PFSK-1 (cell line): ENCODE measurements around the gene EME1.

Experiments used
- FOXP2 ChIP-seq: optimal IDR thresholded peaks from 2 replicates; pipeline ENCODE3; 2011; ENCODE audit warnings: borderline replicate concordance, control low read depth, inconsistent platforms; ENCODE audit not compliant: insufficient read depth; ENCODE audit errors: extremely low read length, extremely low read depth
- POLR2AphosphoS5 ChIP-seq: IDR thresholded peaks from 2 replicates; pipeline ENCODE4 v1.6.1; 2012; ENCODE audit warnings: low read depth, mild to moderate bottlenecking, control low read depth, low read length, moderate library complexity
- REST ChIP-seq, 2 experiments: IDR thresholded peaks; 2 replicates each; pipeline versions ENCODE4 v1.6.1 to v1.8.0; 2011 to 2012; ENCODE audit warnings: low read depth in 2 of 2, low read length in 2 of 2, control low read depth in 1 of 2, inconsistent platforms in 1 of 2, mild to moderate bottlenecking in 1 of 2, moderate library complexity in 1 of 2; ENCODE audit not compliant: insufficient read depth in 1 of 2
- SIN3A ChIP-seq: IDR thresholded peaks from 2 replicates; pipeline ENCODE4 v1.6.1; 2012; ENCODE audit warnings: mild to moderate bottlenecking, low read length, moderate library complexity, borderline replicate concordance; ENCODE audit not compliant: insufficient read depth
- TAF1 ChIP-seq: IDR thresholded peaks from 2 replicates; pipeline ENCODE4 v1.6.1; 2012; ENCODE audit warnings: low read length, control low read depth, borderline replicate concordance; ENCODE audit not compliant: insufficient read depth

DNA sequence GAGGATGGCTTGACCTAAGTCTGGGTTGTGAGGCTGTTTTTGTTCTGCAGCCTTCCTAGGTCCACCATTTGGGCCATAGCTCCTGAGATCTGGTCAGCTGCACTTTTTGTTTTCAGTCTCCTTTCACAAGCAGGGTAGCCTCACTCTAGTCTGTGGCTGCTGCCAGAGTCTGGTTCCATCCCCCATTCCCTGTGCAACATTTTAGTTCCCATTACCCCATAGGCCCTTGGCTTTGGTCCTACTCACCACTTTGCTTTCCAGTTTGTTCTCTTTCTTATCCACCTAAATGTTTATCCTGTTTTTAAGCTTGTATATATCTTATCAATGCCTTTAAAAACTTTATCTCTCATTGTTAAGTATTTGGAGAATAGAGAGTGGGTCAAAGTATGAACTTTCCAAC, 33.6 kb upstream of the EME1 start:
- TF ChIP-seq POLR2AphosphoS5, result no peak
- no peak for TF ChIP-seq TAF1
- no peak for TF ChIP-seq REST (IDR thresholded peaks at IDR 0.05; ENCODE audit: insufficient read depth in 1 of 2, low read depth in 2 of 2, low read length in 2 of 2)
- no peak for TF ChIP-seq SIN3A
- no peak for TF ChIP-seq FOXP2
